NCI-H128 (cell line): ENCODE measurements around the gene LRRC8B.

Experiments used
- DNase-seq: peaks from one replicate; lab custom pipeline; 2025; ENCODE audit not compliant: unreplicated experiment; lab: John Stamatoyannopoulos, UW

The LRRC8B gene

GRCh38 chr1:89630048-89630447, 105.4 kb downstream of the LRRC8B start:
- DNase-seq: no peak

- no peak for DNase-seq
Measured at GRCh38 chr1:89631816-89632656, 107.4 kb downstream of the LRRC8B start.

GRCh38 chr1:89632657-89633247, 108.1 kb downstream of the LRRC8B start, which contains the start of gene LRRC8C:
LRRC8C (plus strand) TSS chr1:89633120; CDS start chr1:89686474, 53,354 bp downstream.
- peak; percentile 64 for DNase-seq

- peak; percentile 11 for DNase-seq
Measured at GRCh38 chr1:89633248-89633799, 108.7 kb downstream of the LRRC8B start.

- no peak for DNase-seq
Measured at GRCh38 chr1:89633800-89634625, 109.4 kb downstream of the LRRC8B start.

GRCh38 chr1:89635825-89636815, 111.5 kb downstream of the LRRC8B start:
- no peak for DNase-seq

- no peak for DNase-seq
Measured at GRCh38 chr1:89637496-89637895, 112.9 kb downstream of the LRRC8B start.

GRCh38 chr1:89640440-89640839, 115.8 kb downstream of the LRRC8B start:
- no peak for DNase-seq

GRCh38 chr1:89641781-89642180, 117.2 kb downstream of the LRRC8B start:
- DNase-seq: no peak

- DNase-seq: no peak
Measured at GRCh38 chr1:89643577-89643976, 118.9 kb downstream of the LRRC8B start.

GRCh38 chr1:89644119-89644814, 119.6 kb downstream of the LRRC8B start:
- no peak for DNase-seq

GRCh38 chr1:89646259-89646658, 121.6 kb downstream of the LRRC8B start:
- DNase-seq: no peak
